Karpas-422 (cell line): ENCODE measurements around the gene ID2. TPM values are rescaled to one million over a fixed set of nuclear protein-coding genes. Genes with fewer than 3 reads are reported as not detected.

ENCODE experiments used
- DNase-seq: peaks from one replicate; pipeline ENCODE4 v3.0.0-alpha.2; 2015
- H2AFZ ChIP-seq: fragments of 200-600 bp; sonication (generic); 2 replicates; pipeline ENCODE4 v1.6.1; 2014; ENCODE audit warnings: antibody characterized with exemption, low read length, mixed read lengths
- H3K27ac ChIP-seq: fragments of 200-600 bp; sonication (generic); 2 replicates; pipeline ENCODE4 v1.5.1; 2014; ENCODE audit warnings: mild to moderate bottlenecking, low read length, moderate library complexity
- H3K27me3 ChIP-seq: fragments of 200-600 bp; sonication (generic); 2 replicates; pipeline ENCODE4 v1.6.1; 2014; ENCODE audit warnings: low read length, mixed read lengths
- H3K36me3 ChIP-seq: fragments of 200-600 bp; sonication (generic); 2 replicates; pipeline ENCODE4 v1.6.1; 2014; ENCODE audit warnings: low read length, mixed read lengths; ENCODE audit not compliant: insufficient read depth
- H3K4me1 ChIP-seq: fragments of 200-600 bp; sonication (generic); 2 replicates; pipeline ENCODE4 v1.6.1; 2014; ENCODE audit warnings: mild to moderate bottlenecking, low read length, mixed read lengths
- H3K4me2 ChIP-seq: fragments of 200-600 bp; sonication (generic); 2 replicates; pipeline ENCODE4 v1.6.1; 2014; ENCODE audit warnings: low read length, low read depth, mild to moderate bottlenecking; ENCODE audit not compliant: poor library complexity, severe bottlenecking
- H3K4me3 ChIP-seq: fragments of 200-600 bp; sonication (generic); 2 replicates; pipeline ENCODE4 v1.5.1; 2014; ENCODE audit warnings: mild to moderate bottlenecking, antibody characterized with exemption, low read length, mixed read lengths
- H3K79me2 ChIP-seq: fragments of 200-600 bp; sonication (generic); 2 replicates; pipeline ENCODE4 v1.6.1; 2014; ENCODE audit warnings: mild to moderate bottlenecking, low read length, mixed read lengths
- H3K9ac ChIP-seq: fragments of 200-600 bp; sonication (generic); 2 replicates; pipeline ENCODE4 v1.6.0; 2014; ENCODE audit warnings: low read length
- H3K9me2 ChIP-seq: fragments of 200-600 bp; sonication (generic), shearing (Covaris generic); replicated peaks from 2 replicates; pipeline ENCODE4 v1.6.0; 2014; ENCODE audit warnings: mild to moderate bottlenecking, low read length, moderate library complexity; ENCODE audit not compliant: insufficient read depth
- H3K9me3 ChIP-seq: fragments of 300-700, 200-600 bp; sonication (generic); 2 replicates; pipeline ENCODE4 v1.6.1; 2014; ENCODE audit warnings: low read length, mixed read lengths
- H4K20me1 ChIP-seq: fragments of 200-600 bp; sonication (generic); 2 replicates; pipeline ENCODE4 v1.6.1; 2014; ENCODE audit warnings: mild to moderate bottlenecking, antibody characterized with exemption, low read length, low read depth; ENCODE audit not compliant: insufficient read depth
- total RNA-seq: library from RNA; depleted of rRNA; stranded (reverse); fragments of >200 nt; shearing (Covaris generic); gene quantifications from 2 replicates; pipeline ENCODE4 v1.2.3, GENCODE V29; 2014; ENCODE audit warnings: low replicate concordance

Gene ID2
- total RNA-seq, 1 experiment from 2014 or later = 33.9 TPM

GRCh38 chr2:8654041-8654440, 27.8 kb upstream of the ID2 start:
- Histone ChIP-seq H4K20me1 (no peaks in the 10 kb centered on the region), H3K27ac (no peak overlapping the region), H3K4me2 (peak overlapping the region; percentile 28), H3K9ac (no peak overlapping the region), H3K9me3 (no peaks in the 10 kb centered on the region), H3K9me2 (no peaks in the 10 kb centered on the region), H3K4me3 (no peak overlapping the region), H3K79me2 (no peaks in the 10 kb centered on the region), H3K36me3 (no peaks in the 10 kb centered on the region), H2AFZ (no peak overlapping the region), H3K27me3 (no peaks in the 10 kb centered on the region), H3K4me1 (peaks cover 15% of the 10 kb centered on the region)
- no peak for DNase-seq

- H4K20me1 ChIP-seq = no peaks in the 10 kb centered on the region
- no peak overlapping the region for H3K9ac ChIP-seq
- H3K27me3 ChIP-seq = no peaks in the 10 kb centered on the region
- no peak overlapping the region for H3K4me3 ChIP-seq
- H3K36me3 ChIP-seq = no peaks in the 10 kb centered on the region
- H2AFZ ChIP-seq = no peak overlapping the region
- DNase-seq = no peak
- no peak overlapping the region for H3K4me2 ChIP-seq
- no peaks in the 10 kb centered on the region for H3K79me2 ChIP-seq
- H3K4me1 ChIP-seq = peaks cover 15% of the 10 kb centered on the region
- H3K9me2 ChIP-seq = no peaks in the 10 kb centered on the region
- H3K9me3 ChIP-seq = no peaks in the 10 kb centered on the region
- no peak overlapping the region for H3K27ac ChIP-seq
Observed at GRCh38 chr2:8654483-8654882, 27.4 kb upstream of the ID2 start.

GRCh38 chr2:8656160-8656641, 25.7 kb upstream of the ID2 start:
- H3K4me3 ChIP-seq = no peak overlapping the region
- H3K79me2 ChIP-seq = no peaks in the 10 kb centered on the region
- no peak for DNase-seq
- H3K9me3 ChIP-seq = no peaks in the 10 kb centered on the region
- H3K27ac ChIP-seq = no peak overlapping the region
- H3K4me1 ChIP-seq = peaks cover 15% of the 10 kb centered on the region
- H3K9ac ChIP-seq = no peak overlapping the region
- no peak overlapping the region for H2AFZ ChIP-seq
- no peaks in the 10 kb centered on the region for H4K20me1 ChIP-seq
- H3K27me3 ChIP-seq = no peaks in the 10 kb centered on the region
- no peaks in the 10 kb centered on the region for H3K9me2 ChIP-seq
- H3K4me2 ChIP-seq = no peak overlapping the region
- H3K36me3 ChIP-seq = no peaks in the 10 kb centered on the region

GRCh38 chr2:8656811-8657210, 25.0 kb upstream of the ID2 start:
- H3K79me2 ChIP-seq = no peaks in the 10 kb centered on the region

GRCh38 chr2:8657423-8658062, 24.3 kb upstream of the ID2 start:
- Histone ChIP-seq H3K27me3 (no peaks in the 10 kb centered on the region), H3K9me2 (no peaks in the 10 kb centered on the region), H3K4me3 (no peak overlapping the region), H3K9ac (no peak overlapping the region), H3K36me3 (no peaks in the 10 kb centered on the region), H4K20me1 (no peaks in the 10 kb centered on the region), H3K4me1 (peaks cover 14% of the 10 kb centered on the region), H3K4me2 (no peak overlapping the region), H2AFZ (no peak overlapping the region), H3K27ac (no peak overlapping the region), H3K9me3 (no peaks in the 10 kb centered on the region), H3K79me2 (no peaks in the 10 kb centered on the region)
- DNase-seq = no peak

More at GRCh38 chr2:8656811-8657210, 25.0 kb upstream of the ID2 start:
- no peak for DNase-seq
- no peaks in the 10 kb centered on the region for H3K9me3 ChIP-seq
- H2AFZ ChIP-seq = no peak overlapping the region
- no peak overlapping the region for H3K4me3 ChIP-seq
- no peaks in the 10 kb centered on the region for H4K20me1 ChIP-seq
- H3K27me3 ChIP-seq = no peaks in the 10 kb centered on the region
- no peaks in the 10 kb centered on the region for H3K9me2 ChIP-seq
- no peak overlapping the region for H3K9ac ChIP-seq
- no peak overlapping the region for H3K4me2 ChIP-seq
- H3K36me3 ChIP-seq = no peaks in the 10 kb centered on the region
- H3K27ac ChIP-seq = no peak overlapping the region
- H3K4me1 ChIP-seq = peaks cover 15% of the 10 kb centered on the region

GRCh38 chr2:8658064-8658862, 23.6 kb upstream of the ID2 start:
- Histone ChIP-seq H3K36me3 (no peaks in the 10 kb centered on the region), H3K9me3 (no peaks in the 10 kb centered on the region), H3K79me2 (no peaks in the 10 kb centered on the region), H3K9me2 (no peaks in the 10 kb centered on the region), H3K4me2 (no peak overlapping the region), H3K27me3 (no peaks in the 10 kb centered on the region), H2AFZ (no peak overlapping the region), H3K9ac (no peak overlapping the region), H3K4me1 (peaks cover 7% of the 10 kb centered on the region), H4K20me1 (no peaks in the 10 kb centered on the region), H3K27ac (no peak overlapping the region), H3K4me3 (no peak overlapping the region)
- no peak for DNase-seq

- H3K27ac ChIP-seq = no peak overlapping the region
- no peaks in the 10 kb centered on the region for H3K36me3 ChIP-seq
Observed at GRCh38 chr2:8659092-8659734, 22.6 kb upstream of the ID2 start.

More at GRCh38 chr2:8659092-8659734, 22.6 kb upstream of the ID2 start:
- no peaks in the 10 kb centered on the region for H3K4me1 ChIP-seq
- no peak overlapping the region for H2AFZ ChIP-seq
- H3K27me3 ChIP-seq = no peaks in the 10 kb centered on the region
- no peaks in the 10 kb centered on the region for H3K79me2 ChIP-seq
- H3K9me2 ChIP-seq = no peaks in the 10 kb centered on the region
- no peak overlapping the region for H3K4me2 ChIP-seq
- no peak for DNase-seq
- H3K9ac ChIP-seq = no peak overlapping the region
- no peaks in the 10 kb centered on the region for H4K20me1 ChIP-seq
- no peaks in the 10 kb centered on the region for H3K9me3 ChIP-seq
- no peak overlapping the region for H3K4me3 ChIP-seq
